HepG2 (cell line): Measurements from ENCODE around the gene SHISA7. TPM values are rescaled to one million over a fixed set of nuclear protein-coding genes. Genes with fewer than 3 reads are reported as not detected.

Experiments used
- CEBPZ ChIP-seq: IDR thresholded peaks from 2 replicates; pipeline ENCODE4 v1.6.1; 2012; ENCODE audit warnings: low read length, improper control_type of control experiment
- CSRNP1 ChIP-seq: sonication (generic); formaldehyde crosslinking; IDR thresholded peaks from 2 replicates; pipeline ENCODE4 v1.8.1; 2023; ENCODE audit warnings: mild to moderate bottlenecking, missing genetic modification reagents
- ELF3 ChIP-seq: IDR thresholded peaks from 2 replicates; pipeline ENCODE4 v1.6.1; 2016; ENCODE audit warnings: missing genetic modification reagents, missing compliant biosample characterization
- FOXP4 ChIP-seq: sonication (generic); formaldehyde crosslinking; IDR thresholded peaks from 2 replicates; pipeline ENCODE4 v1.4.0; 2020; ENCODE audit warnings: missing genetic modification reagents
- HOXA7 ChIP-seq: sonication (generic); formaldehyde crosslinking; IDR thresholded peaks from 2 replicates; pipeline ENCODE4 v1.8.1; 2022; ENCODE audit warnings: mild to moderate bottlenecking, missing genetic modification reagents, moderate library complexity
- MIXL1 ChIP-seq: IDR thresholded peaks from 2 replicates; pipeline ENCODE4 v1.6.1; 2016
- NONO ChIP-seq, 2 experiments: fragments of 450-650 bp in 1 of 2; sonication (generic) in 1 of 2; formaldehyde crosslinking in 1 of 2; IDR thresholded peaks in 1 of 2; conservative IDR thresholded peaks in 1 of 2; 2 replicates each; pipeline versions ENCODE4 v1.6.1 to v1.8.0; 2017 to 2022; ENCODE audit warnings: mild to moderate bottlenecking in 1 of 2, missing genetic modification reagents in 1 of 2, moderate library complexity in 1 of 2
- PAF1 ChIP-seq: IDR thresholded peaks from 2 replicates; pipeline ENCODE4 v1.6.1; 2016; ENCODE audit warnings: missing genetic modification reagents, missing compliant biosample characterization
- RBM22 ChIP-seq: fragments of 200-400 bp; formaldehyde crosslinking; optimal IDR thresholded peaks from 2 replicates; pipeline ENCODE3; 2017; ENCODE audit warnings: mild to moderate bottlenecking, low read length, moderate library complexity
- RCOR2 ChIP-seq: IDR thresholded peaks from 2 replicates; pipeline ENCODE4 v1.6.1; 2016; ENCODE audit warnings: missing biosample characterization, missing genetic modification reagents
- TEF ChIP-seq: sonication (generic); formaldehyde crosslinking; IDR thresholded peaks from 2 replicates; pipeline ENCODE4 v1.5.0; 2020; ENCODE audit warnings: missing genetic modification reagents
- THAP9 ChIP-seq: sonication (generic); formaldehyde crosslinking; IDR thresholded peaks from 2 replicates; pipeline ENCODE4; 2020; ENCODE audit warnings: missing genetic modification reagents, mild to moderate bottlenecking, borderline replicate concordance
- ZNF17 ChIP-seq: sonication (generic); formaldehyde crosslinking; IDR thresholded peaks from 2 replicates; pipeline ENCODE4 v1.5.0; 2020; ENCODE audit warnings: mild to moderate bottlenecking, missing genetic modification reagents
- ZNF253 ChIP-seq: sonication (generic); formaldehyde crosslinking; IDR thresholded peaks from 2 replicates; pipeline ENCODE4 v1.8.0; 2022; ENCODE audit warnings: mild to moderate bottlenecking, missing genetic modification reagents, borderline replicate concordance
- ZNF3 ChIP-seq: IDR thresholded peaks from 2 replicates; pipeline ENCODE4 v1.7.0; 2017; ENCODE audit warnings: inconsistent platforms
- ZNF550 ChIP-seq: sonication (generic); formaldehyde crosslinking; IDR thresholded peaks from 2 replicates; pipeline ENCODE4 v1.4.0; 2020; ENCODE audit warnings: mild to moderate bottlenecking, missing genetic modification reagents, borderline replicate concordance
- ZNF709 ChIP-seq: sonication (generic); formaldehyde crosslinking; IDR thresholded peaks from 2 replicates; pipeline ENCODE4 v1.5.0; 2020; ENCODE audit warnings: mild to moderate bottlenecking, missing genetic modification reagents
- ZNF749 ChIP-seq: sonication (generic); formaldehyde crosslinking; IDR thresholded peaks from 2 replicates; pipeline ENCODE4 v1.8.0; 2022; ENCODE audit warnings: mild to moderate bottlenecking, missing genetic modification reagents, moderate library complexity, borderline replicate concordance
- polyA plus RNA-seq, 8 experiments: library from polyadenylated mRNA; depleted of rRNA in 3 of 8; stranded (reverse) in 7 of 8; unstranded in 1 of 8; fragments of >200 nt; fragmentation: Illumina TruSeq in 4 of 8; extraction: Trizol in 4 of 8; gene quantifications; 2 replicates each; pipeline versions ENCODE4 v1.2.1 to v1.2.3, GENCODE V29; 2011 to 2016; ENCODE audit warnings: low read depth in 4 of 8, missing spikeins in 1 of 8, mixed read lengths in 1 of 8; ENCODE audit not compliant: insufficient read depth in 1 of 8
- total RNA-seq, 5 experiments: library from RNA; depleted of rRNA; stranded (reverse); fragments of >200 nt; fragmentation: Illumina TruSeq; extraction: Trizol; gene quantifications; 2 replicates each; pipeline ENCODE4 v1.2.3, GENCODE V29; 2016; ENCODE audit warnings: low read depth in 1 of 5

Gene SHISA7
- total and polyA plus RNA-seq, 2 of the 13 experiments (the other 11 are each of a cell fraction or from before 2014, with no cell fraction given) = not detected

GRCh38 chr19:55461259-55461973 is 18.3 kb upstream of the SHISA7 start, which contains the start of gene ISOC2 (continued):
- TF ChIP-seq ELF3 (peak; percentile 52), ZNF17 (CRISPR knock-in tag) (no peak), ZNF253 (CRISPR knock-in tag) (no peak), ZNF709 (CRISPR knock-in tag) (peak; percentile 77; the same call in 1 of the 2 replicates), CEBPZ (peak; percentile 69; the same call in 1 of the 2 replicates), ZNF749 (CRISPR knock-in tag) (peak; percentile 62; the same call in 1 of the 2 replicates), THAP9 (CRISPR knock-in tag) (peak; percentile 87; the same call in 1 of the 2 replicates), RCOR2 (CRISPR knock-in tag) (peak; percentile 99), RBM22 (peak; percentile 83), FOXP4 (CRISPR knock-in tag) (peak; percentile 63), CSRNP1 (CRISPR knock-in tag) (peak; percentile 76; the same call in 1 of the 2 replicates), TEF (CRISPR knock-in tag) (no peak), MIXL1 (CRISPR knock-in tag) (peak; percentile 24; the same call in 1 of the 2 replicates), ZNF3 (CRISPR knock-in tag) (peak; percentile 83), ZNF550 (CRISPR knock-in tag) (peak; percentile 77; the same call in 1 of the 2 replicates), NONO (IDR thresholded peaks at IDR 0.05) (no peak), NONO (CRISPR knock-in tag; conservative IDR thresholded peaks at IDR 0.05) (peak; percentile 86), HOXA7 (CRISPR knock-in tag) (no peak), PAF1 (CRISPR knock-in tag) (no peak)
